T-cell (primary cell): ENCODE measurements around the gene GHR. TPM values are rescaled to one million over a fixed set of nuclear protein-coding genes. Genes with fewer than 3 reads are reported as not detected.
A peak's percentile ranks its signal among the peaks of the same experiment; 100 is the strongest.

Experiments
- ATAC-seq, 4 experiments: fragments of 200-7000 bp in 3 of 4; fragments of 150-1000 bp in 1 of 4; cut with Tn5 transposase; replicated peaks in 1 of 4; 1 replicate in 3 of 4; 2 replicates in 1 of 4; pipeline ENCODE4 v1.10.0; 2021; ENCODE audit warnings: moderate library complexity in 3 of 4, mild to moderate bottlenecking in 2 of 4, moderate number of reproducible peaks in 1 of 4
- CTCF ChIA-PET, 2 donors: fragments of 300-600 bp; sonication (Branson Sonifier 250); formaldehyde crosslinking; loops; one replicate each; lab custom pipeline; 2022; ENCODE audit warnings: antibody characterized with exemption in 2 of 2; lab: Charles Lee
- POLR2A ChIA-PET, 2 donors: fragments of 300-600 bp; sonication (Branson Sonifier 250); formaldehyde crosslinking; loops; one replicate each; lab custom pipeline; 2022; ENCODE audit warnings: antibody characterized with exemption in 2 of 2; lab: Charles Lee
- DNase-seq, 35 experiments: peaks; one replicate each; pipeline versions ENCODE4 v3.0.0 to v3.0.0-alpha.2; 2013 to 2023
- H3K27ac ChIP-seq: one replicate; pipeline ENCODE4 v1.5.1; 2013; ENCODE audit warnings: low read length
- H3K27me3 ChIP-seq, 2 experiments: replicated peaks in 1 of 2; 1 replicate in 1 of 2; 2 replicates in 1 of 2; pipeline versions ENCODE4 v1.6.1 to v1.7.0; 2013; ENCODE audit warnings: low read length in 1 of 2, mixed read lengths in 1 of 2; ENCODE audit not compliant: control insufficient read depth in 2 of 2, insufficient read depth in 2 of 2; ENCODE audit errors: extremely low read depth in 1 of 2
- H3K36me3 ChIP-seq, 2 donors: 1 replicate in 1 of 2; 2 replicates in 1 of 2; pipeline versions ENCODE4 v1.6.1 to v1.7.0; 2013; ENCODE audit warnings: low read length in 1 of 2; ENCODE audit not compliant: control insufficient read depth in 2 of 2, insufficient read depth in 1 of 2; ENCODE audit errors: extremely low read depth in 1 of 2
- H3K4me1 ChIP-seq, 2 experiments: 1 replicate in 1 of 2; 2 replicates in 1 of 2; pipeline versions ENCODE4 v1.6.1 to v1.7.0; 2013; ENCODE audit warnings: low read length in 2 of 2, mixed read lengths in 1 of 2; ENCODE audit not compliant: insufficient read depth in 2 of 2, control insufficient read depth in 1 of 2; ENCODE audit errors: extremely low read depth in 1 of 2
- H3K4me3 ChIP-seq, 2 donors: 1 replicate in 1 of 2; 2 replicates in 1 of 2; pipeline versions ENCODE4 v1.5.1 to v1.7.0; 2013; ENCODE audit warnings: mild to moderate bottlenecking in 2 of 2, low read length in 1 of 2, moderate library complexity in 1 of 2; ENCODE audit not compliant: control insufficient read depth in 1 of 2; ENCODE audit errors: extremely low read depth in 1 of 2
- H3K9me3 ChIP-seq: 2 replicates; pipeline ENCODE4 v1.7.0; 2013
- H3K27ac Mint-ChIP-seq, 2 donors: one replicate each; pipeline ENCODE4 v1.8.0; 2020 to 2021; ENCODE audit warnings: mild to moderate bottlenecking in 2 of 2, mixed read lengths in 2 of 2
- H3K27me3 Mint-ChIP-seq, 2 donors: one replicate each; pipeline ENCODE4 v1.8.0; 2021 to 2022; ENCODE audit warnings: mixed read lengths in 2 of 2
- H3K36me3 Mint-ChIP-seq: one replicate; pipeline ENCODE4 v1.8.0; 2021; ENCODE audit warnings: mixed read lengths
- H3K4me1 Mint-ChIP-seq, 3 donors: one replicate each; pipeline ENCODE4 v1.8.0; 2020 to 2022; ENCODE audit warnings: mixed read lengths in 3 of 3, mild to moderate bottlenecking in 1 of 3
- H3K4me3 Mint-ChIP-seq, 3 donors: one replicate each; pipeline ENCODE4 v1.8.0; 2020 to 2022; ENCODE audit warnings: mild to moderate bottlenecking in 3 of 3, mixed read lengths in 3 of 3, moderate library complexity in 3 of 3
- H3K9me3 Mint-ChIP-seq, 3 donors: one replicate each; pipeline ENCODE4 v1.8.0; 2020 to 2022; ENCODE audit warnings: mixed read lengths in 3 of 3
- WGBS: methylation state at CpG from one replicate; pipeline ENCODE4 v1.1.5; 2013; ENCODE audit warnings: missing lambda C conversion rate; ENCODE audit not compliant: insufficient coverage; 5-methylcytosine and 5-hydroxymethylcytosine counted together
- total RNA-seq, 35 experiments: library from RNA in 6 of 35; stranded (reverse) in 6 of 35; fragments of 120-200 nt in 1 of 35; gene quantifications; one replicate each; pipeline versions ENCODE4 v1.2.1 to v1.2.4 and lab custom pipeline; 2013 to 2026

Gene GHR
- total RNA-seq, 5 donors from 2014 or later (not counting 1 experiment from before 2014, with no cell fraction given) = 0.06 TPM; not detected in 4

- H3K4me3 ChIP-seq = no peak overlapping the region
- no peak overlapping the region for H3K4me3 Mint-ChIP-seq
- H3K4me1 ChIP-seq = no peaks in the 10 kb centered on the region
- H3K27ac ChIP-seq = no peak overlapping the region
- peaks cover 20 to 23% of the 10 kb centered on the region in 2 donors for H3K27me3 Mint-ChIP-seq
- no peaks in the 10 kb centered on the region for H3K9me3 Mint-ChIP-seq
- CTCF ChIA-PET = interaction anchor here in 1 of 2 donors (0.8 kb wide), 1 partner anchor 8 kb away, joined by 3 read pairs; no protein-coding TSS in a partner anchor
- DNase-seq (no peak), ATAC-seq (no peak)
- POLR2A ChIA-PET = no interaction called here
- 87% methylated on average over 11 of the region's 13 CpGs for WGBS
- H3K27ac Mint-ChIP-seq = no peak overlapping the region
- H3K36me3 Mint-ChIP-seq = no peaks in the 10 kb centered on the region
- H3K36me3 ChIP-seq = no peaks in the 10 kb centered on the region
- H3K27me3 ChIP-seq = peaks cover 0 to 16% of the 10 kb centered on the region in 2 experiments
- H3K9me3 ChIP-seq = no peaks in the 10 kb centered on the region
- peaks cover 0 to 2% (median 2%) of the 10 kb centered on the region in 3 donors for H3K4me1 Mint-ChIP-seq
These were observed 159.5 kb downstream of the GHR start for GRCh38 chr5:42582723-42583122.

DNA sequence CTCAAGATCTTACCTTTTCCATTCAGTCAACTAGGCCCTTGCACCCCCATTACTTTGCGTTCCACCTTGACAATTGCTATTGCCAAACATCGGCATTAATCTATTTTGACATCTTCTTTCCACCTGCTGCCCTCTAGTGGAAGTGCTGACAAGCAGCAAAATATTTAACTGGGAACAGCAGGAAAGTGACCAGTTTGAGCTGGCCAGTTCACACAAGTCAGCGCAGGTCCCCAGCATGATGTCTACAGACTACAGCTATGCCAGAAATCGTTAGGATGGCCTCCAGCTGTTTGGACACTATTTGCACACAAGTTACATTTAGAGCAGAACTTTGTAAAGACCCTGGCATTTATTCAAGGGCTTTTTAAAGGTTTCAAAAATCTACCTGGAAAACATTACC is 160.1 kb downstream of the GHR start:
- ChIA-PET CTCF (interaction anchor here in 1 of 2 donors (0.7 to 1.9 kb wide), 3 partner anchors 13 to 727 kb away, joined by 4 to 6 read pairs (median 6); no protein-coding TSS in a partner anchor), POLR2A (no interaction called here)
- ATAC-seq (no peak), DNase-seq (peak in 17 of 35 experiments; percentile 0 to 51 (median 6))
- no peaks in the 10 kb centered on the region for H3K4me1 ChIP-seq
- no peak overlapping the region for H3K4me3 ChIP-seq
- H3K27ac ChIP-seq = no peak overlapping the region
- H3K9me3 ChIP-seq = no peaks in the 10 kb centered on the region
- H3K9me3 Mint-ChIP-seq = no peaks in the 10 kb centered on the region
- H3K27ac Mint-ChIP-seq = no peak overlapping the region
- H3K36me3 Mint-ChIP-seq = no peaks in the 10 kb centered on the region
- H3K4me3 Mint-ChIP-seq = no peak overlapping the region
- H3K27me3 ChIP-seq = peaks cover 0 to 16% of the 10 kb centered on the region in 2 experiments
- WGBS = 50% methylated on average over 2 of the region's 4 CpGs
- H3K36me3 ChIP-seq = no peaks in the 10 kb centered on the region
- H3K4me1 Mint-ChIP-seq = peaks cover 0 to 2% (median 2%) of the 10 kb centered on the region in 3 donors
- H3K27me3 Mint-ChIP-seq = peaks cover 21 to 26% of the 10 kb centered on the region in 2 donors

DNA sequence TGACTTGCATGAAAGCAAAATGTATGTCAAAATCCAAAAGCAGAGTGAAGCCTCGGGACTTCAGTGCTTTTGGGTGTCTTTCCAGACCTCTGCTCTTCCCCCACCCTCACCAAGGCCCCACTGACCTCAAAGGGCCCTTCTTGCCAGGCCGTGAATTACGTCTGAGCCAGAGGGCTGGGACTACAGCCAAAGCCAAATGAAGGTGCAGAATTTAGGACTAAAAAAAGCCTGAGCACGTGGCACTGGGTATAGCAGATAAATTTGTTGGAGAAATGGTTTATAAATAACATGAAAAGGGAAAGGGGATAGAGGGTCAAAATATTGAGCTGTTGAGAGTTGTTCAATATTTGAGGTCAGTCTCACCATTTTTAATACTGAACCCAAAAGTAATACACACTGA is 163.4 kb downstream of the GHR start:
- ChIA-PET CTCF (interaction anchor here in 1 of 2 donors (0.6 kb wide), 1 partner anchor 13 kb away, joined by 3 read pairs; no protein-coding TSS in a partner anchor), POLR2A (interaction anchor here in 1 of 2 donors (0.6 kb wide), 1 partner anchor 1237 kb away, joined by 3 read pairs; no protein-coding TSS in a partner anchor)
- no peaks in the 10 kb centered on the region for H3K9me3 ChIP-seq
- H3K27me3 ChIP-seq = peaks cover 0 to 13% of the 10 kb centered on the region in 2 experiments
- 10% methylated on average over 2 of the region's 4 CpGs for WGBS
- Mint-ChIP-seq H3K27me3 (peaks cover 17 to 29% of the 10 kb centered on the region in 2 donors), H3K27ac (no peak overlapping the region), H3K4me3 (no peak overlapping the region), H3K9me3 (no peaks in the 10 kb centered on the region), H3K4me1 (peaks cover 0 to 6% (median 4%) of the 10 kb centered on the region in 3 donors), H3K36me3 (no peaks in the 10 kb centered on the region)
- no peaks in the 10 kb centered on the region for H3K36me3 ChIP-seq
- no peak overlapping the region for H3K4me3 ChIP-seq
- ATAC-seq (no peak), DNase-seq (no peak)
- no peak overlapping the region for H3K27ac ChIP-seq
- no peaks in the 10 kb centered on the region for H3K4me1 ChIP-seq

DNA sequence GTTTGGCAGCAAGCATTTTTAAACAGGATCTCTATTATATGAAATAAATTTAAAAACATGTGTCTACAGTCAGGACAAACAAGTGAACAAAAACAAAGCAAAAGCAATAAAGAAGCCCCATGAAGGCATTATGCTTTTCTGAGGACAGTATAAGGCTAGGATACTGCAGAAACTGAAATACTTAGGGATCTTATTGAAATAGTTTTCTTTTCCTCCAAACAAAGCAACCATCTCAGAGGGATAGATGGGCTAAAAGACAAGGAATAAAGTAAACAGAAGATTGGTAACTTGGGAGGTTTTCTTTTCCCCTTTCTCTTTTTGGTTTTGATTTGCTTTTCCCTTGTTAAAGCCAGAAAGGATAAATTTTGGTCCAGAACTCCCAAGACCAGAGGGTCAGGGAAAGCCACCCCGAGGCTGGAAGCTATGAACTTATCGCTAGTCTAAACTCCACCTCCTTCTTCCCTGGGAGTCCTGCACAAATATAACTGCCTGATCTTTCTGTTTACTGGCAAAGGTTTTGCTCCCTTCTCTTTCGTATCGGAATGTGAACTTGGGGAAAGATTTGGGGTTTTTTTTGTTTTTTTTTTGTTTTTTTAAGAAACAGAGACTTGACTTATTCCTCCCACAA is 164.0 kb downstream of the GHR start:
- peaks cover 19 to 31% of the 10 kb centered on the region in 2 donors for H3K27me3 Mint-ChIP-seq
- H3K4me1 ChIP-seq = no peaks in the 10 kb centered on the region
- no peak overlapping the region for H3K4me3 Mint-ChIP-seq
- H3K9me3 Mint-ChIP-seq = no peaks in the 10 kb centered on the region
- no peaks in the 10 kb centered on the region for H3K9me3 ChIP-seq
- DNase-seq = no peak
- ATAC-seq = no peak
- H3K27ac Mint-ChIP-seq = no peak overlapping the region
- H3K36me3 ChIP-seq = no peaks in the 10 kb centered on the region
- ChIA-PET CTCF (interaction anchor here in 1 of 2 donors (0.6 kb wide), 1 partner anchor 13 kb away, joined by 3 read pairs; no protein-coding TSS in a partner anchor), POLR2A (interaction anchor here in 1 of 2 donors (0.6 kb wide), 1 partner anchor 1237 kb away, joined by 3 read pairs; no protein-coding TSS in a partner anchor)
- no peaks in the 10 kb centered on the region for H3K36me3 Mint-ChIP-seq
- no peak overlapping the region for H3K27ac ChIP-seq
- WGBS = no CpG with 5 or more reads among the region's 4 CpGs
- H3K4me3 ChIP-seq = no peak overlapping the region
- peaks cover 0 to 12% of the 10 kb centered on the region in 2 experiments for H3K27me3 ChIP-seq
- peaks cover 0 to 6% (median 4%) of the 10 kb centered on the region in 3 donors for H3K4me1 Mint-ChIP-seq

DNA sequence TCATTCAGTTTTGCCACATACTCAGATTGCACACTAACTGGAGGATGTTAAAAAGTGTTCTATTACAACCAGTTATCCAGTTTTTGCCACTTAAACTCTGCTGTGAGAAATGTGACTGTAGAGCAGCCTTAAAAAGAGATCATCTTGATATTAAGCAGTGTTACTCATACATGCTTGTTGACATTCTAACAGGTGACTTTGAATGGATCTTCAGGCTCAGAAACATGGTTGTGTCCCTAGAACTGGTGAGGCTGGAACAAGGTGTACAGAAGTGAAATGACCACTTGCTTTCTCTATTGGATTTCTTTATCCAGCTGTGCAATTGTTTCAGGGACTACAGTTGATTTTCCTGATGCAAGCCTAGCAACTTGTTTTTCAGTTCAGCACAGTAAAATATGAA is 167.3 kb downstream of the GHR start:
- no peak overlapping the region for H3K4me3 Mint-ChIP-seq
- Histone ChIP-seq H3K36me3 (no peaks in the 10 kb centered on the region), H3K27ac (no peak overlapping the region), H3K4me1 (no peaks in the 10 kb centered on the region), H3K4me3 (no peak overlapping the region), H3K27me3 (peaks cover 0 to 7% of the 10 kb centered on the region in 2 experiments), H3K9me3 (no peaks in the 10 kb centered on the region)
- DNase-seq (no peak), ATAC-seq (no peak)
- POLR2A ChIA-PET = no interaction called here
- H3K9me3 Mint-ChIP-seq = no peaks in the 10 kb centered on the region
- CTCF ChIA-PET = interaction anchor here (1.0 to 1.3 kb wide), 2 partner anchors 8 to 11 kb away, joined by 3 read pairs; no protein-coding TSS in a partner anchor
- peaks cover 0 to 4% (median 2%) of the 10 kb centered on the region in 3 donors for H3K4me1 Mint-ChIP-seq
- no peak overlapping the region for H3K27ac Mint-ChIP-seq
- H3K36me3 Mint-ChIP-seq = no peaks in the 10 kb centered on the region
- H3K27me3 Mint-ChIP-seq = peaks cover 18 to 28% of the 10 kb centered on the region in 2 donors

GRCh38 chr5:42591015-42591414 is 167.8 kb downstream of the GHR start:
- CTCF ChIA-PET = interaction anchor here (0.8 to 1.3 kb wide), 3 partner anchors 9 to 55 kb away, joined by 3 read pairs; no protein-coding TSS in a partner anchor
- Histone ChIP-seq H3K4me1 (no peaks in the 10 kb centered on the region), H3K27ac (no peak overlapping the region), H3K27me3 (peaks cover 0 to 7% of the 10 kb centered on the region in 2 experiments), H3K4me3 (no peak overlapping the region), H3K36me3 (no peaks in the 10 kb centered on the region), H3K9me3 (no peaks in the 10 kb centered on the region)
- WGBS = 6% methylated on average over 6 of the region's 7 CpGs
- peaks cover 20 to 27% of the 10 kb centered on the region in 2 donors for H3K27me3 Mint-ChIP-seq
- H3K27ac Mint-ChIP-seq = no peak overlapping the region
- no peak overlapping the region for H3K4me3 Mint-ChIP-seq
- no peak for ATAC-seq
- no peak for DNase-seq
- POLR2A ChIA-PET = no interaction called here
- no peaks in the 10 kb centered on the region for H3K36me3 Mint-ChIP-seq
- H3K9me3 Mint-ChIP-seq = no peaks in the 10 kb centered on the region
- H3K4me1 Mint-ChIP-seq = peaks cover 0 to 4% (median 2%) of the 10 kb centered on the region in 3 donors
